NAMALWA (cell line): ENCODE measurements around the gene CLN6.
A peak's percentile ranks its signal among the peaks of the same experiment; 100 is the strongest.

Experiments used
- DNase-seq: peaks from one replicate; pipeline ENCODE4 v3.0.0-alpha.2; 2015; ENCODE audit warnings: low spot score

Gene CLN6

GRCh38 chr15:68229386-68230156, at the start of gene CLN6:
TSS of gene CLN6 (minus strand) at chr15:68229728. CDS start at chr15:68229584, 144 bp downstream.
- DNase-seq, result peak; percentile 93

- peak; percentile 62 for DNase-seq
Measured at GRCh38 chr15:68278595-68279405, 49.3 kb upstream of the CLN6 start.

GRCh38 chr15:68278345-68278594, 48.7 kb upstream of the CLN6 start:
- no peak for DNase-seq

GRCh38 chr15:68277603-68278344, 48.2 kb upstream of the CLN6 start, which contains the start of gene FEM1B:
TSS of gene FEM1B (plus strand) at chr15:68277745. CDS start at chr15:68278418, 673 bp downstream.
- peak; percentile 90 for DNase-seq

- DNase-seq, result no peak
Measured at GRCh38 chr15:68277131-68277602, 47.6 kb upstream of the CLN6 start.

GRCh38 chr15:68276668-68277067, 47.1 kb upstream of the CLN6 start:
- DNase-seq, result no peak

GRCh38 chr15:68275165-68275746, 45.7 kb upstream of the CLN6 start:
- no peak for DNase-seq

- DNase-seq, result no peak
Measured at GRCh38 chr15:68274201-68274848, 44.8 kb upstream of the CLN6 start.

GRCh38 chr15:68272721-68273271, 43.3 kb upstream of the CLN6 start:
- DNase-seq, result no peak

- no peak for DNase-seq
Measured at GRCh38 chr15:68271854-68272471, 42.4 kb upstream of the CLN6 start.

- DNase-seq, result no peak
Measured at GRCh38 chr15:68268405-68268804, 38.9 kb upstream of the CLN6 start.

- DNase-seq, result no peak
Measured at GRCh38 chr15:68265674-68266073, 36.1 kb upstream of the CLN6 start.

- DNase-seq, result no peak
Measured at GRCh38 chr15:68265081-68265480, 35.6 kb upstream of the CLN6 start.

GRCh38 chr15:68264282-68264681, 34.8 kb upstream of the CLN6 start:
- DNase-seq, result no peak

- DNase-seq, result no peak
Measured at GRCh38 chr15:68262514-68263356, 33.2 kb upstream of the CLN6 start.

- DNase-seq, result no peak
Measured at GRCh38 chr15:68261980-68262379, 32.5 kb upstream of the CLN6 start.

GRCh38 chr15:68261241-68261640, 31.7 kb upstream of the CLN6 start:
- DNase-seq, result no peak

- no peak for DNase-seq
Measured at GRCh38 chr15:68259883-68260282, 30.4 kb upstream of the CLN6 start.

- DNase-seq, result no peak
Measured at GRCh38 chr15:68258692-68259091, 29.2 kb upstream of the CLN6 start.
